ENCODE measurements around the gene CHTOP.

GRCh38 chr1:153598309-153599172, 35.3 kb upstream of the CHTOP start:
- TF ChIP-seq CTCF (IDR thresholded peaks at IDR 0.05) (no peak), POLR2A (IDR thresholded peaks at IDR 0.05) (no peak)
